ENCODE data around the gene BRD4.

Gene BRD4

DNA sequence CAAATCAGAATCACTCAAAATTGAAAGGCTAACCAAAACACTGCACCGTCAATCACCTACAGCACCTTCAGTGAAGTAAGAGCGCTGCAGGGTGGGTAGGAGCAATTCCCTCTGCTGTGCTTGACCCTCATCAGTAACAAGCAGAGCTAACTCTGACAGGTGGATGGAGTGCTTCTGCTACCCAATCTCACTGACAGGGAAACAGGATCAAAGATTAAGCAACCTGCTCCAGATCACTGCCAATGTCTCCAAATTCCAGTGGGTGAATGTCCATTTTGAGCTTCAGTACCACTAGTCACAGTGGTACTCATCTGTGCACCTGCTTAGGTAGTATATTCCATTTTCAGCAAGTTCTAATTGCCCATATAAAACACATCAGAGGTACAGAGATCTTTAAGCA, 25.2 kb downstream of the BRD4 start:
- DNase-seq = no peak

DNA sequence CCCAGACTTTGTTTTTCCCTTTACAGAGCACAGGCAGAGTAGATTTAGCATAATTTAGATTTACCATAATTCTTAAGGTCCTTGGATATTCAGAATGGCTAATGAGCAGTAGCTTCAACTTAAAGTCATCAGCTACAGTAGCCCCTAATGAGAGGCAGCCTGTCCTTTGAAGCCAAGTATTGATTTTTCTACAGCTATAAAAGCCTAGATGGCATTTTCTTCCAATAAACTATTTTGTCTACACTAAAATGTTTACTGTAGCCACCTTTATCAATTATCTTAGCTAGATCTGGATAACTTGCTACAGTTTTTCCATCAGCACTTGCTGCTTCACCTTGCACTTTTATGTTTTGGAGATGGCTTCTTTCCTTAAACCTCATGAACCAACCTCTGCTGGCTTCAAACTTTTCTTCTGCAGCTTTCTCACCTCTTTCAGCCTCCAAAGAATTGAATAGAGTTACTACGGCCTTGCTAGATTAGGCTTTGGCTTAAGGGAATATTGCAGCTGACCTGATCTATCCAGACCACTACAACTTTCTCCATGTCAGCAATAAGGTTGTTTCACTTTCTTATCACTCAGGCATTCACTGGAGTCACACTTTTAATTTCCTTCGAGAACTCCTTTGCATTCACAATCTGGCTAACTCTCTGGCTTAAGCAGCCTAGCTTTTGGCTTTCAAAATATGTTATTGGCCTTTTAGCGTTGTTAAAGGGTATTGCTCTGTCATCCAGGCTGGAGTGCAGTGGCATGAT, 26.6 kb downstream of the BRD4 start:
- no peak for DNase-seq

DNA sequence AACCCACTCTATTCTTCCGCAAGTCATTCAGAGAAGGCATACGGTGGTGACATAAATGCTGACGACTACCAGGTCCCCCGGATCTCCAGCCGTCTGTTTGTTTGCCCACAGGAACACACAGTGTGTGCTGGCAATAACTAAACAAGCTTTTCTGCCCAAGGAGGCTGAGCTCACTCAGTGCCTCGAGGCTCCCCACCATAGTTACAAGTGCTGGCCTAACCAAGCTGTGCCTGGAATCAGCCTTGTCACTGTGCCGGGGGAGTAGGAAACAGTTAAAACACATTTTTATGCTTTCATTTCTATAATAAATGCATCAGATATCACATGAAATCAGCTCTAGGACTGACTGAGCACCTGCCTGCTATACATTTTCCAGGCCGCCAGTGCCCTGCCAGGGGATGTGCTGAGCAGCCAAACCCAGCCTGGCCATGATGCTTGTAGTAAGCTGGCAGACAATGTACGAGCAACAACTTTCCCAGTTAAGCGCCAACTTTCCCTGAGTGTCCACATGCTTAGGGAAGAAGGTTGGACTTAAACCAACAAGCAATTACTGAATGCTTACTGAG, 28.1 kb downstream of the BRD4 start:
- DNase-seq = no peak

DNA sequence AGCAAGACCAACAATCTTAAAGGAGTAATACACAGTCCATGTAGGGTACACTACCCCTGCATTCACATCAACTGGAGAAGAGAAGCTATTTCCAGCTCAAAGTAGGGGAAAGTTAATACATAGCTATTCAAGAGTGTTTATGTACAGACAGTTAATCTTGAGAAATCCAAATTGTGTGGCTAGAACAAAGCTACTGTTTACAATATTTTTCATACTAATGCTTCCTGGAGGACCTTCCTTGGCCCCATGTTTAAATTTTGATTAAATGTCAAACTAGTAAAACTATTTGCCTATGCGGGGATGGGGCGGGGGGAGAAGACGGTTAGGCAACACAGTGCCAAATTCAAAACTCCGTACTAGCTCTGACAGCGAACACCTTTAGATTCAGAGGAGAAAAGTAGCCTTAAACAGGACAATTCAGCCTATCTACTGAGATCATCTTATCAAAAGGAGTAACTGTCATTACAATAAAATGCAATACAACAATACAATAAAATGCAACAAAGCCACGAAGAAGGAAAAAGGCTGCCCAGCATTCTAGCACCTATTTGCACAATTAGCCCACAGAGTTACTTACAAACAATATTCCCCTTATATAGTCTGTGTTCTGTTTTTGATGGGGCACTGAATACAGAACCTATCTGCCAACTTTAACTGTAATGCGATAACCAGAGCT, 29.1 kb downstream of the BRD4 start:
- no peak for DNase-seq

DNA sequence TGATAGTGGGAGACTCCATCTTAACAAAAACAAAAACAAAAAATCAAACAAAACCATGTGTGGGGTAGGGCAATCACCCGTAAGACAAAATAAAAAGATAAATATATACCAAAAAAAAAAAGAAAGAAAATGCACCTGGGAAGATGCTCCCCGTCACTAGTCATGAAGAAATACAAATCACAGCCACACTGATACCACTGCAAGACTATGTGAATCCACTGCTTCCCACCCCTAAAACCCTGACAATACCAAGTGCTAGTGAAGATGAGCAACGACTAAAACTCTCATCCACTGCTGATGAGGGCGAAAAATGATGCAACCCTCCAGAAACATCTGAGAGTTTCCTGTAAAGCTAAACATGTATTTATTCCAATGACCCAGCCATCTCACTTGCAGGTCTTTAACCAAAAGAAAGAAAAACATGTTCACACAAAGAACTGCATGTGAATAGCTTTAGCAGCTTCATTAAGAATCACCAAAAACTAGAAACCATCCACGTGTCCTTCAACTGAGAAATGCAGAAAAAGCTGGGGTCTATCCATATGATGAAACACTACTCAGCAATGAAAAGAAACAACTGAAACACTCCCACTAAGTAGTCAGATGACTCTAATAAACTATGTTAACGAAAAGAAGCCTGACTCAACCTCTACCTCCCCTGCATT, 31.7 kb downstream of the BRD4 start:
- DNase-seq = no peak

DNA sequence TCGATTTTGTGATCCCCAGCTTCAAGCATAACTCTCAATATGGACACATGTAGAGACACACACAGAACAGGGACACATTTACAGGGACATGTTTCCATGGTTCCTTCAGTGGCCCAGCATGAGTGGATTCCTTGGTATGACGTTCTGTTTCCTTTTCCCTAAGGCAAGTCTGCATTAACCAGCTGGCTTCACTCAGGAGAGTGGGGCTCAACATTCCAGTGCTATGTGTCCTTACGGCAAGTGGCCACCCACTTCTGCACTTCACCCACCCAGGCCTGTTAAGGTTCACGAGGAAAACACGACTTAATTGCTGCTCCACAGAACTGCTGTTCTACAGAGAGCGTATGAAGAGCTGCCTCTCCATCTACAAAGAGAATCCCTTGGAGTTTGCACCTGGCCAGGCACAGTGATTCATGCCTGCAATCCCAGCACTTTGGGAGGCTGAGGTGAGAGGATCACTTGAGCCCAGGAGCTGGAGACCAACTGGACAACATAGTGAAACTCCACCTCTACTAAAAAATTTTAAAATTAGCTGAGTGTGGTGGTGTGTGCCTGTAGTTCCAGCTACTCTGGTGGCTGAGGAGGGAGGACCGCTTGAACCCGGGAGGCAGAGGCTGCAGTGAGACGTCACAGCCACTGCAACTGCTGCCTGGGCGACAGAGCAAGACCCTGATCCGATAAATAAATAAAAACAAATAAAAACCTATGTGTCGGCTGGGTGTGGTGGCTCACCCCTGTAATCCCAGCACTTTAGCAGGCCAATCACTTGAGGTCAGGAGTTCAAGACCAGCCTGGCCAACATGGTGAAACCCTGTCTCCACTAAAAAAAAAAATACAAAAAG, 32.5 kb downstream of the BRD4 start:
- DNase-seq = no peak

DNA sequence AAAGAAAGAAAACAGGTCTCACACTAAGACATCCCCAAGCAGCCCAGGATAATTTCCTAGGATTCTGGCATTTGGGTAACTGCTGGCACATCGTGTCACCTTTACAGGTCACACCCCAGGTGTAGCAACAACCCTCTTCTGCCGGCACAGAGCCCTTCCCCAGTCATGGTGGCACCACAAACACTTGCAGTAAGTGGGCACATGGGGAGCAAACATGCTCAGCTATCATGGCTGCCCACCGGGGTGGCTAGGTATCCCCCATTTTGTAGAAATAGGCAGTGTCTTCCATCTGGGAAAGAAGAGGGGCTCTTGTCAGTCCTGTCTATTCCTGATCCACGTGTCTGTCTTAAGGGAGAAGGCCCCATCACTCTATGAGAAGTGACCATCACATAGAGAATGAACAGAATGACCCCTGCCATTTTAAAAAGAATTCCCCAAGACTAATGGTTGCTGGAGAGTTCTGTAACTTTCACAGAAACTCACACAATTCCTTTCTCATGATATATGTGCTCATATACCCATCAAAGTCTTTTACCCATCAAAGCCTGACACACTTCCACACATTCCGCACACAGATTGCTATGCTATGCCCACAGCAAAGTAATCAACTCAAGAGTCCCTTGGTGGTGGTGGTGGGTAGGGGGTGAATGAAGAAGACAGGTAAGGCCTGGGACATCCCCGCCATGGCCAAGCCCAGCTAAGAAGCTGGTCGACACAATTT, 33.3 kb downstream of the BRD4 start:
- no peak for DNase-seq

DNA sequence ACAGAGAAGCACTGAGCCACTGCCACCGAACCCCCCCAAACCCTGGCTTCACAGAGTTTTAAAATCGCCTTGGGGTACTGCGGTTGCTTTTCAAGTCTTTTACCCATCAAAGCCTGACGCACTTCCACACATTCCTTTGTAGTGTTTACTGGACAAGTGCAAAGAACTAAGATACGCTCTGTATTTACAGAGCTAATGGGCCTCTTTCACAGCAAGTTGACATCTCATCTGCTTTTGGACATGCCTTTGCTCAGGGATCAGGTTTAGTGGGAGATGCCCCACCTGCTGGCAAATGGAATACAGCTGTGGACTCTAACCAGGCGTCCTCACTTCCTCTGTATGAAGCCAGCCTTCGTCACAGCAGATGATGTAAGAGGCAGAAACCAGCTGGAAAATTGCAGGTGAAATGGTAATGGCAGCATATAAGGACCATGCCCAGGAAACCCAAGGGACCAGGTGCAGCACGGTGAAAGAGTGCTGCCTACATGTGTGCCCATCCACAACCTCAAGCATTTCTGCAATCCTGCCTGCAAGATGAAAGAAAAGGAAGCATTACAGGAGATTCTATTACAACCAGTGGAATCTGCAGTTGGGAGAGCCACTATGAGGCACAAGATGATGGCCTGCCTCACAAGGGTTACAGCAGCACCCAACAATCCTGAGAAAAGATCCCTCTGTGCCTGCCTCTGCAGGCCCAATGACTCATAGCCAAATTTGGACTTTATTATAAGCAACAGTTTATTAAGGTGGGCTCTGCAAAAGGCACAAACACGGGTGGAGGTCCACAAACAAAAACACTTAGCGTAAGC, 34.7 kb downstream of the BRD4 start:
- DNase-seq = no peak

DNA sequence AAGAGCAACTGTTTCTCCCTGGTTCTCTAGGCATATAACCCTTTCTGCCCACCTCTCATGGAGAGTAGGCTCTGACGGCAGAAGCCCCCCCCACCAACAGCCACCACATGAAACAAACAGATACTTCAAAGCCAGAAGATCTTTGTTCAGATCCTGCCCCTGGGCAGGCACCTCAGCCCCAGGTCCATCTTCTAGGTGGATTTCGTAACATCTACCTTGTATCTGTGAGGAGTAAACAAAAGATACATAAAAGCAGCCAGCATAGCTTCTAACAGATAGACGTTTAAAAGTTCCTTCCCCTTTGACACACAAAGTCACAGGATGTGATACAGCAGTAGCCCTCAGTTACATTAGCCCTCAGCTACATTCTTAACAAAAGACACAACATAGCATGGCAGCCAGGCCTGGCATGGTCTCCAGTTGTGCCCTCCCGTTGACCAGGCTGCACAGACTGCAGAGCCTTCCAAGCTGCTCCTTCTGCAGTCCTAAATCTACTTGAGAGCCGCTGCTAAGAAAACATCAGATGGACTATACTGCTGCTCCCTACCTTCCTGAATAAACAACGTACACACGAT, 35.4 kb downstream of the BRD4 start:
- DNase-seq = no peak

DNA sequence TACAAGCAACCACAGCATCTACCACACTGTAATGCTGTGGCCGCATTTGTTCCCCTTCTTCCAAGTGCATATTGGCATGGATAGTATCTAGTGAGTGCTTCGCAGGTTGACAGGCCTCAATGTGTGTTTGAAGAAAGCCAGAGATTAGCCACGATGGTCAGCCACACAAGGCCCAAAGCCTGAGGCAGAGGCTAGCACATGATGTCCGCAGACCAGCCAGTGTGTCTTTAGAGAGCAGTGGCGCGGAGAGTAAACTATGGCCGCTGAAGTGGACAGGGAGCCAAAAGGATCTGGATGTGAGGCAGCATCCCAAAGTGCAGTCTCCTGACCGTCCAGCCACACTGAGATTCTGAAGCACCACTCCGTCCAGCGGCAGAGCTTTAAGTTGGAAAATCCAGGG, 36.0 kb downstream of the BRD4 start:
- no peak for DNase-seq

DNA sequence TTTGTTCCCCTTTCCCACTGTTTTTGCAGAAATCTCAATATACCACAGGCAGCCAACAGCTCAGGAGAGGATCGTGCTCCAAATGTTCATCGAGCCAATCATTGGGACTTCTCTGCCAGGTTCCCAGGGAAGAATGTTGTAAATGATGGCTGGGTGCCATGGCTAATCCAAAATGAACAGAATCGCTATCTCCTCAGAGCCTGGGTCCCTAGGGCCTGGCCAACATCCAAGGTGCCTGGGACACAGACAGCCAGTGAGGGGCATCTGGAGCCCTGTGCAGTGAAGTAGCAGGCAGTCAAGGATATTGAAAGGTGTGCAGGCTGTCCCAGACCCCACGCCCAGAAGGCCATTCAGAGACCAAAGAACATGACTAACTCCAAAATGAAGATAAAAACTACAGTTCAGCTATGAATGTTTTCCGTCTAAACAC, 37.8 kb downstream of the BRD4 start:
- DNase-seq = no peak

DNA sequence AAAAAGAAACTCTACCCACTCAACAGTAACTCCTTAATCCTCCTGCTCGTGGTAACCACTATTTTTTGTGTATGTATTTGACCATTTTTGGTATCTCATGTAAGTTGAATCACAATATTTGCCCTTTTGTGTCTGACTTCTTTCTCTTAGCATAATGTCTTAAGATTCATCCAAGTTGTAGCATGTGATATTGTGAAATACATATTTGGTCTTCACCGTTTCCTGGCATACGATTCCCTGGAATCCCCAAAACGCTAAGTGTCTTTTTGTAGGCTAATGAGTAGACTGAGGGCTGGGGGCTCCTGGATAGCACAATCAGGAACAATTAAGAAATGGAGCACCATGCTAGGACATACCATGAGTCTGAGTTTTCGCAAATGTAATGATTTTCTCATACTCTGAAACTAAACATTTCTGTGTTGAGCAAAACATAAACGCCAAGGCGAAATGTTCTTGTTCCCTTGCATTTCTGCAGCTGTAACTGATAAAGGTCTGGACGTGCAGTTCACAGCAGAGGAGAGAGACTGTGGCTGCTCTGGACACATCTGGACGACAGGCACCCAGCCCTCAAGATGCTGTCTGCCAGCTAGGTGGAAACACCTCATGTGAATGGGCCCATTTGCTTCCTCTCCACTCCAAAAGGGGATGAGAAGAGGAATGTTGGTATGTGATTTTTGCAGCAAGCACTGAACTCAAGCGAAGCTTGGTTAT, 38.4 kb downstream of the BRD4 start:
- DNase-seq = no peak

DNA sequence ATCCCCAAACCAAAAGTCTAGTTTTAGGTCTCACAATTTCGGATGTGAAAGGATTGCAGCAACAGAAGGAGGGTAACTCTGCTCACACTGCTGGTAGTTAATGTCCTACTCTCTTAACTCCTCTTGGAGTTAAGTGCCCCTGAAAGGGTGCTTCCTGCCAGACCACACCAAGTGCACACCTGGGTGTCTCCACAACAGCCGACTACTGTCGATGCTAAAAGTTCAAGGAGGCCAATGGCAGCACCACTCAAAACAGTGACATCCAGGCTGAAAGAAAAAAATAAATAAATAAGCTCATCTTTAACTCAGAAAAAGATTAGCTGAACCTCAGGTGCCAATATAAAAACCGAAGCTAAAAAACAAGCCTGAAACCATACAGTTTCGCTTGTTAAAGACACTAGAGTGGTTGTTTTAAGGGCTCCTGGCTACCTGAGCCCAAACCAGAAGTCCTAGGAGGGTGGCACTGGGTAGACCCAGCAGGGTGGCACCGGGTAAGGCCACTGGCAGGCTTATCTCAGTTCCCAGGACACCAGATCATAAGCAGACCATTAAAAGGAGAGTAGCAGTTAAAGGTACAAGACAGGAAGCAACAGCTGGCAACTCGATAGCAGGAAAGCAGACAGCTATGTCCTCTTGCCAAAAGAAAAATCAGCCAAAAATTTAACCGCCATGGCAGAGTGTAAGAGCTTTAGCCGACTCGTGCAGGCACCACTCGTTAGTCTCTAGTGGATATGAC, 39.3 kb downstream of the BRD4 start:
- no peak for DNase-seq

DNA sequence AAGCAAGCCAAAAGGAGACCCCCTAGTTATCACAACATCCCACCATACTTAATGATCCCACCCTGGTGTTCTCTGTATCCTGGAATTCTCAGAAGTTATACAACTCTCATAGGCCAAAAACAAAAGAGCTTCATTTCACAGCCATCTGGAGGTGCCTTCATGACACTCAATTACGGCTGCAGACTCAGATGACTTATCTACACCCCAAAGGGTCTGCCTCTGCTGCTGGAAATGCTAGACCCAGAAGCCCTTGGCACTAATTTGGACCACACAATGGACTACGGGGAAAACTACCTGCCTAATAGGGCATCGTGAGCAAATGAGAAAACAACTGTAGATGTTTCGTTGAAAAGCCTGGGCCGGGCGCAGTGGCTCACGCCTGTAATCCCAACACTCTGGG, 40.2 kb downstream of the BRD4 start:
- no peak for DNase-seq

DNA sequence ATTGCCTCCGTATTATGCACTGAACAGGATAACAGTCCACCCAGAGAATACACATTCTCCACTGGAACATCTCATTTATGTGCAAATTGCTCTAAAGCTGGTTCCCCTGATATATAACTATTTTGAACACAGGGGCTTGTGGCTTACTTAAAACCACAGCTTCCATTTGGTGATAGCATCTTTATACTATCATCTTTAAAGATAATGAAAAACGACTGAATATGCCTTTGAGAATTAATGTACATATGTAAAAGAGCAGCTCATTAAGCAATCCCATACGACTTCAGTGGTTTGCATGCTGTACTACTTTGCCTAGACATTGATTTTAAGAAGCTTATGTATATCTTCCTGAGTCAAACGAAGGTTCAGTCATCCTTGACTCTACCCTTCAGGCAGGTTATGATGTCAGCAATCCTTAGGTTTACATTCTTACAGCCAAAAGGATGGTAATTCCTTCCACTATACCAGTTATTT, 40.8 kb downstream of the BRD4 start:
- DNase-seq = no peak

DNA sequence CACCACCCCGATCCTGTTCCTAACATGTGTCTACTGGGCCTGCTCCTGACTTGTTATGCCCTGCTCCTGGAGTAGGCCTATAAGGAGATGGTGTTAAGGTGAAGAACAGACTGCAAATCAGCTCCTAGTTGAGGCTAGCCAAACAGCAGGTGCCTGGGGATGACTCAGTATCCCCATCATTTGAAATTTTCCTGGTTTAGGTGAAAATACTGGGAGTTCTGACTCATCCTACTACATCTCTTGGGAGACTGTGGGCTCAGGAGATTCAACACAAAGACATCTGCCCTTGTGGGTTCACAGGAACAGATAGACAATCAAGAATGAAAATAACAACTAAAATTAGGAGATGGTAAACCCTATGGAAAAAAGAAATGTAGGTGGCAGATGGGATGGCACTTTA, 41.2 kb downstream of the BRD4 start:
- DNase-seq = no peak

DNA sequence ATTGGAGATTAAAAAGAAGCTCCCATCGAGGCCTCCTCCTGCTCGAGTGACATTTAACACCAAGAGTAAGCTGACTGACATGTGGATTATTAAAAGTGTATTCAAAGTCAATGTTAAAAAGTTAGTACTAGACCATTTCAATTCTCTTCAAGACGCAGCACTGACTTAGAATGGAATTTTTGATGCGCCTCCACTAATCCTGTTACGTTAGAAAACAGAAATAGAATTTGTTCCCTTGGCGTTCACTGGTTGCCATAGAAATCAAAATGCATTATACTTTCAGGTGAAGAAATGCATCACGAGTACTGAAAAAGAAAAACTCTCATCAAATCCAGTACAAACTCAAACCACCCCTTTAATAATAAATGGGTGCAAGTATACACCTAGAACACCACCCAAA, 42.2 kb downstream of the BRD4 start:
- no peak for DNase-seq

DNA sequence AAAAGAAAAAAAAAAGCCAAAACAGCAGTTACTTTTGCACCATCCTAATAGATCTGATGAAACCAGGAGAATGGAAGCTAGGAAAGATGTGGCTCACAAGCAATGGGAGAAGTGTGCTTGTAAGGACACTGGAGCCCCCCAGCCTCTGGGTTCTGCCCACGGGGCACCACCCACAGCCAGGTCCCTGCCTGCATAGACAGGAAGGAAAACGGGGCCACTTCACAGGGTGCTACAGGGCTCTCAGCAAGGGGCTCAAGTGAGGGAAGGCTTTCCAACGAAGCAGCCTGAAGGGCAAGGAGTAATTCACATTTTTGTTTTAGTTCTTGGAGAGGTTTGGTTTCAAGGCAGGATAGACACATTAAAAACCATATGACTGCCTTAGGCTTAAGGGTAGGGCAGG, 42.7 kb downstream of the BRD4 start:
- no peak for DNase-seq

All from eye (tissue), 1 donor.